Nephron (organoid): ENCODE measurements around the gene CERCAM.
A peak's percentile ranks its signal among the peaks of the same experiment; 100 is the strongest.

ENCODE experiments used
- H3K27ac Mint-ChIP-seq, 3 experiments: 2 replicates each; pipeline ENCODE4 v1.8.0; 2020; ENCODE audit warnings: mixed read lengths in 3 of 3, mild to moderate bottlenecking in 2 of 3, moderate library complexity in 1 of 3
- H3K27me3 Mint-ChIP-seq: 2 replicates; pipeline ENCODE4 v1.8.0; 2021; ENCODE audit warnings: low read depth, mild to moderate bottlenecking, moderate library complexity, mixed read lengths
- H3K36me3 Mint-ChIP-seq: 2 replicates; pipeline ENCODE4 v1.8.0; 2020; ENCODE audit warnings: low read depth, mixed read lengths
- H3K4me1 Mint-ChIP-seq: 2 replicates; pipeline ENCODE4 v1.8.0; 2020; ENCODE audit warnings: mixed read lengths
- H3K4me3 Mint-ChIP-seq, 3 experiments: 2 replicates each; pipeline ENCODE4 v1.8.0; 2020; ENCODE audit warnings: mild to moderate bottlenecking in 3 of 3, mixed read lengths in 3 of 3, moderate library complexity in 2 of 3
- H3K9me3 Mint-ChIP-seq: 2 replicates; pipeline ENCODE4 v1.8.0; 2020; ENCODE audit warnings: mixed read lengths
- TF ChIP-seq, protein P1 (sequence below), 3 experiments: fragments of 200-600 bp; sonication (generic); IDR thresholded peaks; one replicate each; pipeline ENCODE4 v1.5.0; 2021; ENCODE audit warnings: antibody characterized with exemption in 3 of 3; ENCODE audit not compliant: unreplicated experiment in 3 of 3

CERCAM gene

DNA sequence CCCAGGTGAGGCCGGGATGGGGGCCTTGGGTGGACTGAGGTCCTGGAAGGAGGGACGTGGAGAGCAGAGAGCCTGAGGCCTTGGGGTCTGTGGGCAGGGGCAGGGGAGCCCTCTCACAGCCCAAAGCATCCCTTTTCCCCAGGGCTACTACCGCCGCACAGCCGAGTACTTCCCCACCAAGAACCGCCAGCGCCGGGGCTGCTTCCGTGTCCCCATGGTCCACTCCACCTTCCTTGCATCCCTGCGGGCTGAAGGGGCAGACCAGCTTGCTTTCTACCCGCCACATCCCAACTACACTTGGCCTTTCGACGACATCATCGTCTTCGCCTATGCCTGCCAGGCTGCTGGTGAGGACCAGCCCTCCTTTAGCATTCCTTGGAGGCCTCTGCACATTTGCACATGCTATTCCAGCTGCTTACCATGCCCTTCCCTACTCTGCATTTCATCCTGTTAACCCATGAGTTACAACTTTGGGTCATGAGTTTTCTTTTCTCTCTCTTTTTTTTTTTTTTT, 3.7 kb downstream of the CERCAM start:
- Mint-ChIP-seq H3K36me3 (peaks cover 10% of the 10 kb centered on the region), H3K27ac (no peak overlapping the region), H3K9me3 (no peaks in the 10 kb centered on the region), H3K4me3 (peak overlapping the region in 1 of 3 experiments; percentile 42), H3K4me1 (no peaks in the 10 kb centered on the region), H3K27me3 (peaks cover 2% of the 10 kb centered on the region)
- TF ChIP-seq, protein P1, sequence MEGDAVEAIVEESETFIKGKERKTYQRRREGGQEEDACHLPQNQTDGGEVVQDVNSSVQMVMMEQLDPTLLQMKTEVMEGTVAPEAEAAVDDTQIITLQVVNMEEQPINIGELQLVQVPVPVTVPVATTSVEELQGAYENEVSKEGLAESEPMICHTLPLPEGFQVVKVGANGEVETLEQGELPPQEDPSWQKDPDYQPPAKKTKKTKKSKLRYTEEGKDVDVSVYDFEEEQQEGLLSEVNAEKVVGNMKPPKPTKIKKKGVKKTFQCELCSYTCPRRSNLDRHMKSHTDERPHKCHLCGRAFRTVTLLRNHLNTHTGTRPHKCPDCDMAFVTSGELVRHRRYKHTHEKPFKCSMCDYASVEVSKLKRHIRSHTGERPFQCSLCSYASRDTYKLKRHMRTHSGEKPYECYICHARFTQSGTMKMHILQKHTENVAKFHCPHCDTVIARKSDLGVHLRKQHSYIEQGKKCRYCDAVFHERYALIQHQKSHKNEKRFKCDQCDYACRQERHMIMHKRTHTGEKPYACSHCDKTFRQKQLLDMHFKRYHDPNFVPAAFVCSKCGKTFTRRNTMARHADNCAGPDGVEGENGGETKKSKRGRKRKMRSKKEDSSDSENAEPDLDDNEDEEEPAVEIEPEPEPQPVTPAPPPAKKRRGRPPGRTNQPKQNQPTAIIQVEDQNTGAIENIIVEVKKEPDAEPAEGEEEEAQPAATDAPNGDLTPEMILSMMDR (IDR thresholded peaks at IDR 0.05; ENCODE audit: unreplicated experiment in 3 of 3) = no peak

DNA sequence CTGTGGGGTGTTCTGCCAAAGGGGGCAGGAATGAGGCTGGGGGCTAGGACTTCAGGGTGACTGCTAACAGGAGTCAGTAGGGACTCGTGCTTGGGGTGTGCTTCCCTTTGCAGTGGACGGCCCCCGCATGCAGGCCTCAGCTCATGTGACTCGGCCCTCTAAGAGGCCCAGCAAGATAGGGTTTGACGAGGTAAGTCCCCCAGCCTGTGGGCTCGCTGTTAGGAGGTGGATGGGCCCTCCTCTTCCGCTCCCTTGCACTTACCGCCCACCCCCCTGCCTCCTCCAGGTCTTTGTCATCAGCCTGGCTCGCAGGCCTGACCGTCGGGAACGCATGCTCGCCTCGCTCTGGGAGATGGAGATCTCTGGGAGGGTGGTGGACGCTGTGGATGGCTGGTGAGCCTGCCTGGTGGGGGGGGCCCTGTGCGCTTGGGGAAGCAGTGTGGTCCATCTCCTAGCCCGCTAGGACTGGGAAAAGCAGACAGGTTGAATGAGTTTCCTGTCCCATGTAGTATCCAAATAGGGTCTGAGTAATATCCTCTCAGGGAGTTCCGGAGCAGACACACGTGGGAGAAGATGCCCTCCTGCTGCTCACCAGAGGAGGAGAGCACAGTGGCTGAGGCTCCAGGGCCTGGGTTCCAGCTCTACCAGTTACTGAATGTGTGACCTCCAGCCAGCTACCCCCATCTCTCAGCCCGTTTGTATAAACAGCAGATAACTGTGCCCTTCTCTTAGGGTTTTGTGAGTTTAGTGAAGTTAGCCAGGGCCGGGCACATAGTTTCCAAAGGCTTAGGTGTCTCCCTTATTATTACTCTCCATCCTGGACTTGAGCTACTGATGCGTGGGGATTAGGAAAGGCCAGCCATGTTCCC, 8.2 kb downstream of the CERCAM start:
- Mint-ChIP-seq H3K4me1 (no peaks in the 10 kb centered on the region), H3K9me3 (no peaks in the 10 kb centered on the region), H3K27me3 (peaks cover 3% of the 10 kb centered on the region), H3K27ac (peak overlapping the region in 1 of 3 experiments; percentile 74), H3K36me3 (peaks cover 10% of the 10 kb centered on the region), H3K4me3 (peak overlapping the region in 2 of 3 experiments; percentile 25 to 28)
- TF ChIP-seq, protein P1 (IDR thresholded peaks at IDR 0.05; ENCODE audit: unreplicated experiment in 3 of 3) = no peak

DNA sequence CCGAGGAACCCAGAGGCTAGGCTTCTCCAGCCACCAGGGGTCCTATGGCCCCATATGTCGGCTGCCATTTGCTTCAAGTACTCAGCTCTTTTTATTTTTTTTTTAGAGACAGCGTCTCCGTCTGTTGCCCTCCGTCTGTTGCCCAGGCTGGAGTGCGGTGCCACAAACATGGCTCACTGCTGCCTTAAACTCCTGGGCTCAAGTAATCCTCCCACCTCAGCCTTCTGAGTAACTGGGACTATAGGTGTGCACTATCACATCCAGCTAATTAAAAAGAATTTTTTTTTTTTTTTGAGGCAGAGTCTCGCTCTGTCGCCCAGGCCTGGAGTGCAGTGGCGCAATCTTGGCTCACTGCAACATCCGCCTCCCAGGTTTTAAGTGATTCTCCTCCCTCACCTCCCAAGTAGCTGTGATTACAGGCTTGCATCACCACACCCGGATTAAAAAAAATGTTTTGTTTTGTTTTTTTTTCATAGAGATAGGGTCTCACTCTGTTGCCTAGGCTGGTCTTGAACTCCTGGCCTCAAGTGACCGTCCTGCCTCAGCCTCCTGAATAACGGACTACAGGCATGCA, 8.9 kb downstream of the CERCAM start:
- TF ChIP-seq, protein P1 (IDR thresholded peaks at IDR 0.05; ENCODE audit: unreplicated experiment in 3 of 3) = no peak
- H3K27me3 Mint-ChIP-seq = peaks cover 3% of the 10 kb centered on the region
- no peaks in the 10 kb centered on the region for H3K4me1 Mint-ChIP-seq
- no peak overlapping the region for H3K27ac Mint-ChIP-seq
- no peaks in the 10 kb centered on the region for H3K9me3 Mint-ChIP-seq
- H3K4me3 Mint-ChIP-seq = peak overlapping the region in 1 of 3 experiments; percentile 22
- peaks cover 7% of the 10 kb centered on the region for H3K36me3 Mint-ChIP-seq

DNA sequence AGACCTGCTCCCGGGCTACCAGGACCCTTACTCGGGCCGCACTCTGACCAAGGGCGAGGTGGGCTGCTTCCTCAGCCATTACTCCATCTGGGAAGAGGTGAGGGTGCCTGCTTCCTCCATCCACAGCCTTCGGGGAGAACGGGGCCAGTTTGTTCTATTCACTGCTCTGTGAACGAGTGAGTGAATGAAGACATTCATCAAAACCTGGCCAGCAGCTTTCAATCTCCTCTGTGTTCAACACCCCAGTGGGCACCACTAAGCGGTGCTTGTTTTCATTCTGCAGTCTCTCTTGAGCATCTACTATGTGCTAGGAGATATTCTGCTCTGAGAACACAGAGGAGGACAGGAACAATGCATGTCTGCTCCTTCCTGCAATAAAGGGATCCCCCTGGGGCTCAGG, 10.6 kb downstream of the CERCAM start:
- Mint-ChIP-seq H3K9me3 (no peaks in the 10 kb centered on the region), H3K4me1 (no peaks in the 10 kb centered on the region), H3K4me3 (no peak overlapping the region), H3K27me3 (peaks cover 3% of the 10 kb centered on the region), H3K27ac (no peak overlapping the region), H3K36me3 (peaks cover 6% of the 10 kb centered on the region)
- TF ChIP-seq, protein P1 (IDR thresholded peaks at IDR 0.05; ENCODE audit: unreplicated experiment in 3 of 3) = no peak

DNA sequence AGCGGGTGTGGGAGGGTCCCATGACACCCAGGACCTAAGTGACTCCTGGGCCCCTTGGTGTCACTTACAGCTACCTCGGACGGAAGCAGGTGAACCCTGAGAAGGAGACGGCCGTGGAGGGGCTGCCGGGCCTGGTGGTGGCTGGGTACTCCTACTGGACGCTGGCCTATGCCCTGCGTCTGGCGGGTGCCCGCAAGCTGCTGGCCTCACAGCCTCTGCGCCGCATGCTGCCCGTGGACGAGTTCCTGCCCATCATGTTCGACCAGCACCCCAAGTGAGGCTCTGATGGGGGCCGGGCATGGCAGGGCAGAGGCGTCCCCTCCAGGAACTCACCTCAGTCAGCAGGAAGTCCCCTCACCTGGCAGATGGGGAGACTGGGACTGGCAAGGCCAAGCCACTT, 13.7 kb downstream of the CERCAM start:
- H3K9me3 Mint-ChIP-seq = no peaks in the 10 kb centered on the region

More for the DNA sequence above, 13.7 kb downstream of the CERCAM start:
- no peaks in the 10 kb centered on the region for H3K4me1 Mint-ChIP-seq
- H3K27ac Mint-ChIP-seq = no peak overlapping the region
- H3K36me3 Mint-ChIP-seq = peaks cover 4% of the 10 kb centered on the region
- peaks cover under 1% of the 10 kb centered on the region for H3K27me3 Mint-ChIP-seq
- H3K4me3 Mint-ChIP-seq = no peak overlapping the region
- TF ChIP-seq, protein P1 (IDR thresholded peaks at IDR 0.05; ENCODE audit: unreplicated experiment in 3 of 3) = no peak
